Measurements from ENCODE around the gene MATN1.

DNA sequence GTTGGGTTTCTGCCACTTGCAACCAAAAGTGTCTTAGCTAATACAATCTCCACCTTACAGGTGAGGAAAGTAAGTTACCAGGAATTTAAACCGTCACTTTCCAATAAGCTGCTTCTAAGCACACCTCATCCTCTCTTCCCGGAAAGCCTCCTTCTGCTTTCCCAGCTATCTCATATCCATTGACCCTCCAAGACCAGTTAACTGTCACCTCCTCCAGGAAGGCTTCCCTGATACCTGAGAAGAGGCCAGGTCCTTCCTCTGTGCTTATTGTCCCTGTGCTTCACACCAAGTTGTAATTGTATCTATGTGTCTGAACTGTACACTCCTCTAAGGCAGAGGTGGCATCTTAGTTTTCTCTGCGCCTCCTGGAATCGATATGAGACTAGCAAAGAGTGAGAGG is 11.2 kb upstream of the MATN1 start:
- TF ChIP-seq CTCF (IDR thresholded peaks at IDR 0.05) (no peak), POLR2A (IDR thresholded peaks at IDR 0.05) (no peak)
